Spleen (tissue), 11 donors: ENCODE results near the gene AMTN. TPM values are rescaled to one million over a fixed set of nuclear protein-coding genes. Genes with fewer than 3 reads are reported as not detected.
"Not testable (repeated sequence)": the region's sequence is repeated elsewhere in the genome, so short reads cannot be mapped to it uniquely, and the experiment has no call there.

Experiments
- DNase-seq: peaks from one replicate; pipeline ENCODE4 v3.0.0-alpha.2; 2020
- H3K27ac ChIP-seq, 8 donors: fragments of 200-600 bp; sonication (generic) in 7 of 8; 1 replicate in 4 of 8; 2 replicates in 4 of 8; pipeline versions ENCODE4 v1.5.0 to v1.8.0; 2016 to 2021; ENCODE audit warnings: inconsistent platforms in 4 of 8, mild to moderate bottlenecking in 4 of 8, moderate library complexity in 1 of 8
- H3K27me3 ChIP-seq, 7 donors: fragments of 200-600 bp; sonication (generic) in 6 of 7; replicated peaks in 1 of 7; 1 replicate in 4 of 7; 2 replicates in 3 of 7; pipeline versions ENCODE4 v1.5.0 to v1.8.0; 2016 to 2021; ENCODE audit warnings: inconsistent platforms in 3 of 7, mild to moderate bottlenecking in 1 of 7
- H3K36me3 ChIP-seq, 6 donors: fragments of 200-600 bp; sonication (generic) in 5 of 6; 1 replicate in 4 of 6; 2 replicates in 2 of 6; pipeline versions ENCODE4 v1.5.0 to v1.8.0; 2016 to 2021; ENCODE audit warnings: inconsistent platforms in 2 of 6
- H3K4me1 ChIP-seq, 6 donors: fragments of 200-600 bp; sonication (generic) in 5 of 6; 1 replicate in 3 of 6; 2 replicates in 3 of 6; pipeline versions ENCODE4 v1.5.0 to v1.8.0; 2016 to 2021; ENCODE audit warnings: inconsistent platforms in 3 of 6
- H3K4me3 ChIP-seq, 8 donors: fragments of 200-600 bp; sonication (generic) in 7 of 8; 1 replicate in 4 of 8; 2 replicates in 4 of 8; pipeline versions ENCODE4 v1.5.0 to v1.8.0; 2016 to 2021; ENCODE audit warnings: inconsistent platforms in 4 of 8, mild to moderate bottlenecking in 4 of 8, moderate library complexity in 2 of 8
- H3K9me3 ChIP-seq, 8 donors: fragments of 200-600 bp; sonication (generic) in 7 of 8; 1 replicate in 4 of 8; 2 replicates in 4 of 8; pipeline versions ENCODE4 v1.5.0 to v1.8.0; 2016 to 2021; ENCODE audit warnings: inconsistent platforms in 4 of 8
- CTCF ChIP-seq, 11 experiments: fragments of 200-600 bp in 7 of 11; fragments of 450-650 bp in 4 of 11; sonication (generic) in 4 of 11; IDR thresholded peaks in 8 of 11; conservative IDR thresholded peaks in 3 of 11; 1 replicate in 7 of 11; 2 replicates in 4 of 11; pipeline versions ENCODE4 v1.4.0 to v1.8.0; 2016 to 2021; ENCODE audit warnings: antibody characterized with exemption in 11 of 11, inconsistent platforms in 4 of 11, mild to moderate bottlenecking in 1 of 11
- POLR2A ChIP-seq, 3 donors: fragments of 450-650 bp; IDR thresholded peaks; one replicate each; pipeline ENCODE4 v1.5.1; 2017; ENCODE audit warnings: antibody characterized with exemption in 3 of 3, mild to moderate bottlenecking in 1 of 3
- POLR2AphosphoS5 ChIP-seq, 3 donors: sonication (generic); formaldehyde crosslinking; IDR thresholded peaks; one replicate each; pipeline ENCODE4 v1.5.1; 2017; ENCODE audit warnings: antibody characterized with exemption in 3 of 3
- WGBS, 5 donors: extraction: QIAGEN DNeasy Blood & Tissue Kit in 3 of 5; methylation state at CpG; one replicate each; pipeline versions ENCODE4 v1.1.5 to v1.1.7; 2013 to 2018; 5-methylcytosine and 5-hydroxymethylcytosine counted together
- intact Hi-C: fragments of 100-400 bp; cut with DNase I; formaldehyde crosslinking; loops from one replicate; pipeline ENCODE4 v1.15.0; 2023; ENCODE audit warnings: low total_unique reads
- polyA plus RNA-seq, 3 donors: library from polyadenylated mRNA; stranded (reverse); fragments of 200-250 nt; gene quantifications; one replicate each; pipeline ENCODE4 v1.2.1, GENCODE V29; 2013
- total RNA-seq, 7 donors: library from RNA; depleted of rRNA in 3 of 7; stranded (reverse); fragments of >200 nt in 3 of 7; fragmentation: NEBNext Ultra II Directional in 4 of 7; extraction: Animal tissue kit (Norgen Biotek cat#: 25700) in 4 of 7; gene quantifications; one replicate each; pipeline versions ENCODE4 v1.1.0 to v1.2.1, GENCODE V29; 2016 to 2021
- donor health status: healthy with polysubstance abuse.
- donor health status: DM: no; HTN: no; CAD: no; lungs with moderate emphysema.
- donor health status: DM: no; HTN: no; CAD: no.
- donor health status: Bipolar disorder and iron deficiency.
- donor health status: healthy.
- donor health status: DM: no; HTN: no; CAD: no.
- donor health status: DM: yes; HTN: yes; CAD: no.

Gene AMTN
- total and polyA plus RNA-seq, 10 donors: not detected

GRCh38 chr4:70496231-70496630 lies 22.1 kb upstream of the AMTN start:
- 75 to 85% (median 84%) methylated on average over 6 of the region's 6 CpGs for WGBS, 5 donors
- intact Hi-C loops: no loop called here
- Histone ChIP-seq H3K36me3 (no peaks in the 10 kb centered on the region), H3K4me1 (no peaks in the 10 kb centered on the region), H3K27ac (no peak overlapping the region), H3K9me3 (no peaks in the 10 kb centered on the region), H3K27me3 (peaks cover 0 to under 1% (median 0%) of the 10 kb centered on the region in 7 donors), H3K4me3 (no peak overlapping the region)
- TF ChIP-seq CTCF (IDR thresholded peaks at IDR 0.05 in 8 of 11, conservative IDR thresholded peaks at IDR 0.05 in 3 of 11) (no peak), POLR2A (IDR thresholded peaks at IDR 0.05) (no peak), POLR2AphosphoS5 (IDR thresholded peaks at IDR 0.05) (no peak)
- no peak for DNase-seq

- not testable (repeated sequence) for H3K36me3 ChIP-seq, H3K4me3 ChIP-seq, H3K4me1 ChIP-seq, H3K27ac ChIP-seq, DNase-seq, H3K27me3 ChIP-seq, H3K9me3 ChIP-seq
- intact Hi-C loops: loop anchor here (10.0 kb wide), 1 partner anchor 817 kb away; no protein-coding TSS in a partner anchor
- WGBS, 5 donors: 79 to 93% (median 88%) methylated on average over 8 of the region's 8 CpGs
These were observed 16.5 kb upstream of the AMTN start for GRCh38 chr4:70501838-70502237.

- H3K36me3 ChIP-seq: no peaks in the 10 kb centered on the region
- no peak for DNase-seq
- intact Hi-C loops: loop anchor here (10.0 kb wide), 1 partner anchor 820 kb away; no protein-coding TSS in a partner anchor
- H3K27me3 ChIP-seq: peaks cover 0 to 4% (median 0%) of the 10 kb centered on the region in 7 donors
- no peak overlapping the region for H3K4me3 ChIP-seq
- peaks cover 0 to 3% (median 0%) of the 10 kb centered on the region in 6 donors for H3K4me1 ChIP-seq
- 43 to 55% (median 47%) methylated on average over 4 of the region's 4 CpGs for WGBS, 5 donors
- H3K9me3 ChIP-seq: no peaks in the 10 kb centered on the region
- no peak for TF ChIP-seq POLR2AphosphoS5 (IDR thresholded peaks at IDR 0.05)
- TF ChIP-seq POLR2A (IDR thresholded peaks at IDR 0.05): no peak
- TF ChIP-seq CTCF (IDR thresholded peaks at IDR 0.05 in 8 of 11, conservative IDR thresholded peaks at IDR 0.05 in 3 of 11): no peak
- no peak overlapping the region for H3K27ac ChIP-seq
These were observed 13.6 kb upstream of the AMTN start for GRCh38 chr4:70504733-70505132.

- Histone ChIP-seq H3K4me3 (no peak overlapping the region), H3K27me3 (peaks cover 0 to 4% (median 0%) of the 10 kb centered on the region in 7 donors), H3K4me1 (peaks cover 0 to 3% (median 0%) of the 10 kb centered on the region in 6 donors), H3K36me3 (no peaks in the 10 kb centered on the region), H3K27ac (no peak overlapping the region), H3K9me3 (no peaks in the 10 kb centered on the region)
- peak; percentile 86 for DNase-seq
- WGBS, 5 donors: 3 to 6% (median 3%) methylated on average over 7 of the region's 7 CpGs
- TF ChIP-seq POLR2AphosphoS5 (IDR thresholded peaks at IDR 0.05) (no peak), CTCF (IDR thresholded peaks at IDR 0.05 in 8 of 11, conservative IDR thresholded peaks at IDR 0.05 in 3 of 11) (peak; percentile 38 to 87 (median 69))
- intact Hi-C loops: loop anchor here (10.0 kb wide), 1 partner anchor 820 kb away; no protein-coding TSS in a partner anchor
These were observed 13.1 kb upstream of the AMTN start for GRCh38 chr4:70505151-70505748.
